A673 (cell line): ENCODE data around the gene CCSER1. TPM values are rescaled to one million over a fixed set of nuclear protein-coding genes. Genes with fewer than 3 reads are reported as not detected.

Experiments used
- BruUV-seq: library from RNA; stranded (reverse); fragments of 400-500 nt; replicated peaks from 2 replicates; lab custom pipeline; 2021; lab: Mats Ljungman, UMichigan
- CTCF ChIA-PET: fragments of 300-600 bp; sonication (Branson Sonifier 250); formaldehyde crosslinking; loops from one replicate; lab custom pipeline; 2022; ENCODE audit warnings: antibody characterized with exemption; lab: Charles Lee
- POLR2A ChIA-PET: fragments of 300-600 bp; sonication (Branson Sonifier 250); formaldehyde crosslinking; loops from one replicate; lab custom pipeline; 2022; ENCODE audit warnings: antibody characterized with exemption; ENCODE audit not compliant: low non-redundant PET; lab: Charles Lee
- DNase-seq: peaks from one replicate; pipeline ENCODE4 v3.0.0-alpha.2; 2015; ENCODE audit warnings: low spot score
- H3K27ac ChIP-seq: fragments of 200-600 bp; sonication (generic); 2 replicates; pipeline ENCODE4 v1.5.1; 2016; ENCODE audit warnings: mixed run types, low read depth, mild to moderate bottlenecking, mixed read lengths, antibody characterized with exemption, low read length; ENCODE audit not compliant: poor library complexity, severe bottlenecking
- H3K27me3 ChIP-seq: fragments of 200-600 bp; sonication (generic); replicated peaks from 2 replicates; pipeline ENCODE4 v1.6.1; 2017; ENCODE audit warnings: mixed run types, low read depth, mild to moderate bottlenecking, mixed read lengths, antibody characterized with exemption, low read length; ENCODE audit not compliant: insufficient read depth, poor library complexity
- H3K36me3 ChIP-seq: fragments of 200-600 bp; sonication (generic); 2 replicates; pipeline ENCODE4 v1.6.1; 2016; ENCODE audit warnings: mixed run types, mild to moderate bottlenecking, mixed read lengths, antibody characterized with exemption, low read length; ENCODE audit not compliant: insufficient read depth, poor library complexity, severe bottlenecking
- H3K4me1 ChIP-seq: fragments of 200-600 bp; sonication (generic); 2 replicates; pipeline ENCODE4 v1.6.1; 2017; ENCODE audit warnings: mixed run types, mild to moderate bottlenecking, mixed read lengths, antibody characterized with exemption, low read length; ENCODE audit not compliant: insufficient read depth, poor library complexity, severe bottlenecking
- H3K4me3 ChIP-seq: fragments of 200-600 bp; sonication (generic); 2 replicates; pipeline ENCODE4 v1.5.1; 2016; ENCODE audit warnings: low read depth, mixed run types, mild to moderate bottlenecking, mixed read lengths, low read length; ENCODE audit not compliant: poor library complexity, severe bottlenecking
- H3K9me3 ChIP-seq: fragments of 200-600 bp; sonication (generic); 2 replicates; pipeline ENCODE4 v1.6.1; 2016; ENCODE audit warnings: mixed run types, low read depth, mild to moderate bottlenecking, mixed read lengths, antibody characterized with exemption, low read length; ENCODE audit not compliant: poor library complexity, severe bottlenecking
- CTCF ChIP-seq: fragments of 300-800, 200-600 bp; sonication (generic); conservative IDR thresholded peaks from 2 replicates; pipeline ENCODE4 v1.5.1; 2017; ENCODE audit warnings: low read depth, mild to moderate bottlenecking, antibody characterized with exemption, low read length, moderate library complexity, mixed read lengths
- EZH2 ChIP-seq: fragments of 200-600 bp; sonication (generic); IDR thresholded peaks from 2 replicates; pipeline ENCODE4 v1.6.1; 2017; ENCODE audit warnings: borderline replicate concordance, low read depth, mild to moderate bottlenecking, mixed read lengths, antibody characterized with exemption, low read length; ENCODE audit not compliant: poor library complexity, severe bottlenecking
- intact Hi-C: fragments of 100-400 bp; cut with micrococcal nuclease; formaldehyde crosslinking; loops from one replicate; pipeline ENCODE4 v1.10.0; 2022; ENCODE audit not compliant: unreplicated experiment
- total RNA-seq: library from RNA; stranded (reverse); gene quantifications from 2 replicates; pipeline ENCODE4 v1.2.3, GENCODE V29; 2021

Gene CCSER1
- total RNA-seq, 1 experiment from 2014 or later = not detected

- no peaks in the 10 kb centered on the region for H3K27me3 ChIP-seq
- H3K4me3 ChIP-seq = no peak overlapping the region
- BruUV-seq = no TSS peak
- no peaks in the 10 kb centered on the region for H3K36me3 ChIP-seq
- CTCF ChIA-PET = no interaction called here
- POLR2A ChIA-PET = no interaction called here
- no peak overlapping the region for H3K27ac ChIP-seq
- no peaks in the 10 kb centered on the region for H3K4me1 ChIP-seq
- no peak for DNase-seq
- TF ChIP-seq EZH2 (no peak), CTCF (no peak)
- intact Hi-C loops = no loop called here
- no peaks in the 10 kb centered on the region for H3K9me3 ChIP-seq
Observed at GRCh38 chr4:90876296-90876695, 749.1 kb downstream of the CCSER1 start.

- intact Hi-C loops = no loop called here
- Histone ChIP-seq H3K4me3 (no peak overlapping the region), H3K4me1 (no peaks in the 10 kb centered on the region), H3K27me3 (no peaks in the 10 kb centered on the region), H3K36me3 (no peaks in the 10 kb centered on the region), H3K27ac (no peak overlapping the region), H3K9me3 (no peaks in the 10 kb centered on the region)
- no TSS peak for BruUV-seq
- DNase-seq = no peak
- POLR2A ChIA-PET = no interaction called here
- TF ChIP-seq CTCF = no peak
- TF ChIP-seq EZH2 = no peak
- CTCF ChIA-PET = no interaction called here
Observed at GRCh38 chr4:90883519-90883918, 756.3 kb downstream of the CCSER1 start.

- Histone ChIP-seq H3K4me3 (no peak overlapping the region), H3K27me3 (no peaks in the 10 kb centered on the region), H3K27ac (no peak overlapping the region), H3K9me3 (no peaks in the 10 kb centered on the region), H3K36me3 (no peaks in the 10 kb centered on the region), H3K4me1 (no peaks in the 10 kb centered on the region)
- TF ChIP-seq CTCF (no peak), EZH2 (no peak)
- POLR2A ChIA-PET = no interaction called here
- no TSS peak for BruUV-seq
- CTCF ChIA-PET = no interaction called here
- intact Hi-C loops = no loop called here
- no peak for DNase-seq
Observed at GRCh38 chr4:90888571-90888970, 761.4 kb downstream of the CCSER1 start.
